ENCODE measurements around the gene FUBP3.

DNA sequence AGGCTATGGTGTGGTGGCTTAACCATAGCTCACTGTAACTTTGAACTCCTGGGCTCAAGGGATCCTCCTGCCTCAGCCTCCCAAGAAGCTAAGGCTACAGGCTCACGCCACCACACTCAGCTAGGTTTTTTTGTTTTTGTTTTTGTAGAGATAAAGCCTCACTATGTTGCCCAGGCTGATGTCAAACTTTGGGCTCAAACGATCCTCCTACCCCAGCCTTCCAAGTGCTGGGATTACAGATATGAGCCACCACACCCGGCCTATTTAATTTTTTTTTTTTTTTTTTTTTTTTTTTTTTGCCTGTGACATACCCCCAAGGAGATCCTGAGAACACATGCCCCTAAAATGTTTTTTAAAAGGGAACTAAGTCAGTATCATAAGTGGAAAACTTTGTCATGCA, 10.4 kb downstream of the FUBP3 start:
- TF ChIP-seq, protein P1, sequence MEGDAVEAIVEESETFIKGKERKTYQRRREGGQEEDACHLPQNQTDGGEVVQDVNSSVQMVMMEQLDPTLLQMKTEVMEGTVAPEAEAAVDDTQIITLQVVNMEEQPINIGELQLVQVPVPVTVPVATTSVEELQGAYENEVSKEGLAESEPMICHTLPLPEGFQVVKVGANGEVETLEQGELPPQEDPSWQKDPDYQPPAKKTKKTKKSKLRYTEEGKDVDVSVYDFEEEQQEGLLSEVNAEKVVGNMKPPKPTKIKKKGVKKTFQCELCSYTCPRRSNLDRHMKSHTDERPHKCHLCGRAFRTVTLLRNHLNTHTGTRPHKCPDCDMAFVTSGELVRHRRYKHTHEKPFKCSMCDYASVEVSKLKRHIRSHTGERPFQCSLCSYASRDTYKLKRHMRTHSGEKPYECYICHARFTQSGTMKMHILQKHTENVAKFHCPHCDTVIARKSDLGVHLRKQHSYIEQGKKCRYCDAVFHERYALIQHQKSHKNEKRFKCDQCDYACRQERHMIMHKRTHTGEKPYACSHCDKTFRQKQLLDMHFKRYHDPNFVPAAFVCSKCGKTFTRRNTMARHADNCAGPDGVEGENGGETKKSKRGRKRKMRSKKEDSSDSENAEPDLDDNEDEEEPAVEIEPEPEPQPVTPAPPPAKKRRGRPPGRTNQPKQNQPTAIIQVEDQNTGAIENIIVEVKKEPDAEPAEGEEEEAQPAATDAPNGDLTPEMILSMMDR (IDR thresholded peaks at IDR 0.05): no peak
- TF ChIP-seq EP300 (IDR thresholded peaks at IDR 0.05) (no peak), POLR2A (IDR thresholded peaks at IDR 0.05) (no peak), POLR2AphosphoS5 (IDR thresholded peaks at IDR 0.05) (no peak)

All from suprapubic skin (tissue), 4 donors.